IMR-90 (cell line): ENCODE data around the gene LBP.

Experiments
- CEBPB ChIP-seq: IDR thresholded peaks from 2 replicates; pipeline ENCODE4 v1.6.1; 2012; ENCODE audit warnings: low read depth, low read length, improper control_type of control experiment
- MXI1 ChIP-seq: IDR thresholded peaks from 2 replicates; pipeline ENCODE4 v1.6.1; 2012; ENCODE audit warnings: low read depth, mild to moderate bottlenecking, low read length, moderate library complexity, borderline replicate concordance
- POLR2A ChIP-seq: IDR thresholded peaks from 2 replicates; pipeline ENCODE4 v1.6.1; 2012; ENCODE audit warnings: mild to moderate bottlenecking, low read depth, low read length
- RAD21 ChIP-seq: IDR thresholded peaks from 2 replicates; pipeline ENCODE4 v1.6.1; 2012; ENCODE audit warnings: low read length, improper control_type of control experiment
- TF ChIP-seq, protein P1 (sequence below): conservative IDR thresholded peaks from 2 replicates; pipeline ENCODE4 v1.5.1; 2012; ENCODE audit warnings: mild to moderate bottlenecking, low read depth, low read length, improper control_type of control experiment
- TF ChIP-seq, protein P2 (sequence below): fragments of 150-350 bp; IDR thresholded peaks from 2 replicates; pipeline ENCODE4 v1.6.1; 2016; ENCODE audit warnings: low read depth, mild to moderate bottlenecking, low read length, moderate library complexity, borderline replicate concordance

DNA sequence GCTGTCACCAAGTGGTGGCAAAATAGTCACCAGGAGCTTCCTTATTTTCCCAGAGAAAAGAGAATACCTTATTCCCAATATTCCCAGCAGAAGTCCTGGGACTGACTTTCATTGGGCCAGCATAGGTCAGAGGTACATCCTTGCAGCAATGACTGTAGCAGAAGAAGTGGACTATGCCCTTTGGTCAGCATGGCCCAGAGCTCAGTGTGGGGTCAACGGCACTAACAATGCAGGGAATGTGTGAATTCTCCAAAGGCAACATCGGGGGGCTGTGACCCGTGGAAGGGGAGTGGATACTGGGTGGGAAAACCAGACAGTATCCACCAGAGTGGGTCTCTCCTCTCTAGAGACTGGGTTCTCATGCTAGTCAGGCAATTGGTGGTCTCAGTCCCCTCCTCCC is 15.6 kb upstream of the LBP start:
- TF ChIP-seq, protein P1, sequence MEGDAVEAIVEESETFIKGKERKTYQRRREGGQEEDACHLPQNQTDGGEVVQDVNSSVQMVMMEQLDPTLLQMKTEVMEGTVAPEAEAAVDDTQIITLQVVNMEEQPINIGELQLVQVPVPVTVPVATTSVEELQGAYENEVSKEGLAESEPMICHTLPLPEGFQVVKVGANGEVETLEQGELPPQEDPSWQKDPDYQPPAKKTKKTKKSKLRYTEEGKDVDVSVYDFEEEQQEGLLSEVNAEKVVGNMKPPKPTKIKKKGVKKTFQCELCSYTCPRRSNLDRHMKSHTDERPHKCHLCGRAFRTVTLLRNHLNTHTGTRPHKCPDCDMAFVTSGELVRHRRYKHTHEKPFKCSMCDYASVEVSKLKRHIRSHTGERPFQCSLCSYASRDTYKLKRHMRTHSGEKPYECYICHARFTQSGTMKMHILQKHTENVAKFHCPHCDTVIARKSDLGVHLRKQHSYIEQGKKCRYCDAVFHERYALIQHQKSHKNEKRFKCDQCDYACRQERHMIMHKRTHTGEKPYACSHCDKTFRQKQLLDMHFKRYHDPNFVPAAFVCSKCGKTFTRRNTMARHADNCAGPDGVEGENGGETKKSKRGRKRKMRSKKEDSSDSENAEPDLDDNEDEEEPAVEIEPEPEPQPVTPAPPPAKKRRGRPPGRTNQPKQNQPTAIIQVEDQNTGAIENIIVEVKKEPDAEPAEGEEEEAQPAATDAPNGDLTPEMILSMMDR: no peak
- TF ChIP-seq CEBPB (no peak), POLR2A (no peak), MXI1 (no peak), RAD21 (no peak)
- TF ChIP-seq, protein P2, sequence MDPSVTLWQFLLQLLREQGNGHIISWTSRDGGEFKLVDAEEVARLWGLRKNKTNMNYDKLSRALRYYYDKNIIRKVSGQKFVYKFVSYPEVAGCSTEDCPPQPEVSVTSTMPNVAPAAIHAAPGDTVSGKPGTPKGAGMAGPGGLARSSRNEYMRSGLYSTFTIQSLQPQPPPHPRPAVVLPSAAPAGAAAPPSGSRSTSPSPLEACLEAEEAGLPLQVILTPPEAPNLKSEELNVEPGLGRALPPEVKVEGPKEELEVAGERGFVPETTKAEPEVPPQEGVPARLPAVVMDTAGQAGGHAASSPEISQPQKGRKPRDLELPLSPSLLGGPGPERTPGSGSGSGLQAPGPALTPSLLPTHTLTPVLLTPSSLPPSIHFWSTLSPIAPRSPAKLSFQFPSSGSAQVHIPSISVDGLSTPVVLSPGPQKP: no peak
